ENCODE measurements around the gene TBC1D12. TPM values are rescaled to one million over a fixed set of nuclear protein-coding genes. Genes with fewer than 3 reads are reported as not detected.

The TBC1D12 gene
- total and polyA plus RNA-seq, 4 donors = 4.5 to 29.0 (median 15.6) TPM

DNA sequence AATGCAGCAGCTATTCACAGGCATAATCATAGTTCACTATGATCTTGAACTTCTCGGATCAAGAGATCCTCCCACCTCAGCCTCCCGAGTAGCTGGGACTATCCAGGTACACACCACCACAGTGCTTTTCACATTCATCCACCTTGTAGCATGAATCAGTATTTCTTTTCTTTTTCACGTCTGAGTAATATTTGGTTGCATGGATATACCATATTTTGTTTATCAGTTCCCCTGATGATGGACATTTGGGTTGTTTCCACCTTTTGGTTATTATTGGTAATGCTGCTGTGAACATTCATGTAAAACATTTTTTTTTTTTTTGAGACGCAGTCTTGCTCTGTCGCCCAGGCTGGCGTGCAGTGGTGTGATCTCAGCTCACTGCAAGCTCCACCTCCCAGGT, 3.6 kb upstream of the TBC1D12 start:
- WGBS, 2 donors = 96% methylated on average over 6 of the region's 6 CpGs
- H3K4me3 ChIP-seq = no peak overlapping the region
- TF ChIP-seq CTCF (IDR thresholded peaks at IDR 0.05; ENCODE audit: control extremely low read depth, extremely low read depth) = no peak
- no peaks in the 10 kb centered on the region for H3K4me1 ChIP-seq (ENCODE audit: control insufficient read depth in 5 of 5, insufficient read depth in 5 of 5, low read length in 5 of 5)
- no peaks in the 10 kb centered on the region for H3K36me3 ChIP-seq (ENCODE audit: control insufficient read depth in 4 of 4, insufficient read depth in 4 of 4, low read length in 4 of 4)
- no peak overlapping the region for H3K27ac ChIP-seq (ENCODE audit: low read depth in 1 of 2, low read length in 1 of 2)
- no peak overlapping the region for H3K9ac ChIP-seq (ENCODE audit: insufficient read depth in 1 of 2, low read length in 2 of 2)
- DNase-seq (no peak), ATAC-seq (ENCODE audit: insufficient read depth, low FRiP score) (no peak)
- no peaks in the 10 kb centered on the region for H3K9me3 ChIP-seq (ENCODE audit: control insufficient read depth in 4 of 4, insufficient read depth in 3 of 4, low read length in 3 of 4)
- H3K27me3 ChIP-seq (ENCODE audit: control insufficient read depth in 3 of 3, insufficient read depth in 3 of 3, low read length in 2 of 3) = no peaks in the 10 kb centered on the region

DNA sequence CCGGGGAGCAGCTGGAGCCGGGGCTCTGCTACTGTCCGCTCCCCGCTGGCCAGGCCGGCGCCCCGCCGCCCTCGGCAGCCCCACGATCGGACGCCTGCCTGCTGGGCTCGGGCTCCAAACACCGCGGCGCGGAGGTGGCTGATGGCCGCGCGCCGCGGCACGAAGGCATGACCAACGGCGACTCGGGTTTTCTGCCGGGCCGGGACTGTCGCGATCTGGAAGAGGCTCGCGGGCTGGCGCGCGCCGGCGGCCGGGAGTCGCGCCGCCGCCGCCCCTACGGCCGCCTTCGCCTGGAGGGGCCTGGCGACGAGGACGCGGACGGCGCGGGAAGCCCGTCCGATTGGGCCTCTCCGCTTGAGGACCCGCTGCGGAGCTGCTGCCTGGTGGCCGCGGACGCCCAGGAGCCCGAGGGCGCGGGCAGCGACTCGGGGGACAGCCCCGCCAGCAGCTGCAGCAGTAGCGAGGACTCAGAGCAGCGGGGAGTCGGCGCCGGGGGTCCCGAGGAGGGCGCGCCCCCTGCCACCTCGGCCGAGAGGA, 570 bp downstream of the TBC1D12 start:
- TF ChIP-seq CTCF (IDR thresholded peaks at IDR 0.05; ENCODE audit: control extremely low read depth, extremely low read depth) = no peak
- no peaks in the 10 kb centered on the region for H3K36me3 ChIP-seq (ENCODE audit: control insufficient read depth in 4 of 4, insufficient read depth in 4 of 4, low read length in 4 of 4)
- WGBS, 2 donors = 0% methylated on average over 53 to 77 of the region's 77 CpGs
- peak overlapping the region; percentile 89 for H3K4me3 ChIP-seq
- H3K4me1 ChIP-seq (ENCODE audit: control insufficient read depth in 5 of 5, insufficient read depth in 5 of 5, low read length in 5 of 5) = peaks cover 0 to 12% (median 4%) of the 10 kb centered on the region in 5 donors
- H3K27ac ChIP-seq (ENCODE audit: low read depth in 1 of 2, low read length in 1 of 2) = peak overlapping the region; percentile 98
- no peaks in the 10 kb centered on the region for H3K9me3 ChIP-seq (ENCODE audit: control insufficient read depth in 4 of 4, insufficient read depth in 3 of 4, low read length in 3 of 4)
- H3K9ac ChIP-seq (ENCODE audit: insufficient read depth in 1 of 2, low read length in 2 of 2) = peak overlapping the region; percentile 61 to 75
- H3K27me3 ChIP-seq (ENCODE audit: control insufficient read depth in 3 of 3, insufficient read depth in 3 of 3, low read length in 2 of 3) = no peaks in the 10 kb centered on the region
- peak; percentile 43 for ATAC-seq (ENCODE audit: insufficient read depth, low FRiP score)
- peak in 2 of 3 donors; percentile 57 for DNase-seq

- Histone ChIP-seq H3K27me3 (ENCODE audit: control insufficient read depth in 3 of 3, insufficient read depth in 3 of 3, low read length in 2 of 3) (no peaks in the 10 kb centered on the region), H3K27ac (ENCODE audit: low read depth in 1 of 2, low read length in 1 of 2) (peak overlapping the region; percentile 98), H3K4me1 (ENCODE audit: control insufficient read depth in 5 of 5, insufficient read depth in 5 of 5, low read length in 5 of 5) (peaks cover 0 to 12% (median 4%) of the 10 kb centered on the region in 5 donors), H3K36me3 (ENCODE audit: control insufficient read depth in 4 of 4, insufficient read depth in 4 of 4, low read length in 4 of 4) (no peaks in the 10 kb centered on the region), H3K9me3 (ENCODE audit: control insufficient read depth in 4 of 4, insufficient read depth in 3 of 4, low read length in 3 of 4) (no peaks in the 10 kb centered on the region), H3K4me3 (peak overlapping the region; percentile 89), H3K9ac (ENCODE audit: insufficient read depth in 1 of 2, low read length in 2 of 2) (peak overlapping the region; percentile 75 to 98)
- DNase-seq (peak; percentile 78 to 85 (median 84)), ATAC-seq (ENCODE audit: insufficient read depth, low FRiP score) (peak; percentile 63)
- TF ChIP-seq CTCF (IDR thresholded peaks at IDR 0.05; ENCODE audit: control extremely low read depth, extremely low read depth) = no peak
- 0 to 1% methylated on average over 39 to 51 of the region's 51 CpGs for WGBS, 2 donors
These were observed 1.3 kb downstream of the TBC1D12 start for GRCh38 chr10:94403380-94404213.

Measured in lung (tissue), 12 donors.